Measurements from ENCODE around the gene SLC4A2.

Gene SLC4A2

DNA sequence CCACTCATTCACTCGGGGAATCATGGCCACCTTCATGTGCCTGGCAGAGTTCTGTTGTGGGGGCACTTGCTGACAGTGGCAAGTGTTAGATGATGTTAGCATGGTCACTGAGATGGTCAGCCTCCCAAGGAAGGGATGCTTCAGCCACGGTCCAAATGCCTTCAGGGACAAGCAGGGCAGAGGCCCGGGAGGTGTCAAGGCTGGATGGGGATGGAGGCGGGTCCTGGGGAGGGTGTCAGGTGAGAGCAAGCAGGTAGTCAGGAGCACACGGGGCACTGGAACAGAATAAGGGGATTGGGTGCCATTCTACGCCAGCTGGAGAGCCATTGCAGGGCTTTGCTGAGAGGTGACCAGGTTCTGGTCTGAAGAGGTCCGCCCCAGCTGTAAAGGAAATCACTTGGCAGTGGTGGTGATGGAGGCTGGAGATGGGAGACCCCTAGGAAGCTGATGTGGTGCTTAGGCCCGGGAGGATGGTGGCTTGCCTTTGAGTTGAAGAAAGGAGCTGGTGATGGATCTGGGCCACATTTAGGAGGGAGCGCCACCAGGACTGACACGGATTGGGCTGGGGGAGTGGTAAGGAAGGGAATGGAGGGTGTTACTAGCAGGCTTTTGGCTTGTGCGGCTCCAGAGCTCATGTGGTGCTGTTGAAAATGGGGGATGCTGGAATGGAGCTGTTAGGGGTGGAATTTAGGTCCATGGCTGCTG is 51.0 kb downstream of the SLC4A2 start:
- peaks cover 10% of the 10 kb centered on the region for H3K4me1 ChIP-seq (ENCODE audit: insufficient read depth, low read length)
- H3K36me3 ChIP-seq (ENCODE audit: insufficient read depth, low read length): no peaks in the 10 kb centered on the region
- no peaks in the 10 kb centered on the region for H3K27me3 ChIP-seq (ENCODE audit: insufficient read depth, low read length)
- no peak overlapping the region for H3K4me3 ChIP-seq (ENCODE audit: low read length)
- no peak overlapping the region for H2AFZ ChIP-seq (ENCODE audit: low read depth, low read length)
- H3K9me3 ChIP-seq (ENCODE audit: low read length): no peaks in the 10 kb centered on the region

DNA sequence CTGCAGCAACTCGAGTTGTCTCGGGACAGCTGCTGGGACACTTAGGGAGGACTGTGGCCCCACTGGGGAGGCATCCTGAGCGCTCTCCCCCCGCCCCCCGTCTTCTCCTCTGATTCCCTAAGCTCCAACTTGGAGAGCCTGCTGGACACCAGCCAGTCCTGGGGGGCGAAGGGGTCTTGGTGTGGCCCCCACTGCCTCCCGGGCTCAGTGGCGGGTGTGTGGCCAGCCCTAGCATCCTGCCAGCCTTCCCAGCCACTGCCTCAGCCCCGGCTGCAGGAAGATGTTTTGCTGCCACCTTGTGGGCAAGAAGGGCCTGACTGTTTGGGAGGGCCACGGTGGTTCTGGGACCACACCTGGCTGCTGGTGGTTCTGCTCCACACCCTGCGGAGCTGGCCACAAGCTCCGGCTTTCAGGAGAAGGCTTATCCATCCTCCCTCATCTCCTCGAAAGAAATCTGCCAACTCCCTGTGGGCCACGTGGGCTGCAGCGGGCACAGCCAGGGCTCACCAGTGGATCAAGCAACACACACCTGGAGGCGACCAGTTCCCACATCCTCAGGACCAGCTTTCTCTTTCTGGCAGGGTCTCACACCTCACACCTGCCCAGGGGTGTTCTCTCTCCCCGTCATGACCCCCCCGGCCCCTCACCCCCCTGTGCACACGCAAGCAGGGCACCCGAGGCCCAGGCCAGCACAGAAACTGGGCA is 51.7 kb downstream of the SLC4A2 start:
- Histone ChIP-seq H2AFZ (ENCODE audit: low read depth, low read length) (no peak overlapping the region), H3K36me3 (ENCODE audit: insufficient read depth, low read length) (no peaks in the 10 kb centered on the region), H3K27me3 (ENCODE audit: insufficient read depth, low read length) (no peaks in the 10 kb centered on the region), H3K4me1 (ENCODE audit: insufficient read depth, low read length) (peaks cover 10% of the 10 kb centered on the region), H3K9me3 (ENCODE audit: low read length) (no peaks in the 10 kb centered on the region), H3K4me3 (ENCODE audit: low read length) (no peak overlapping the region)

DNA sequence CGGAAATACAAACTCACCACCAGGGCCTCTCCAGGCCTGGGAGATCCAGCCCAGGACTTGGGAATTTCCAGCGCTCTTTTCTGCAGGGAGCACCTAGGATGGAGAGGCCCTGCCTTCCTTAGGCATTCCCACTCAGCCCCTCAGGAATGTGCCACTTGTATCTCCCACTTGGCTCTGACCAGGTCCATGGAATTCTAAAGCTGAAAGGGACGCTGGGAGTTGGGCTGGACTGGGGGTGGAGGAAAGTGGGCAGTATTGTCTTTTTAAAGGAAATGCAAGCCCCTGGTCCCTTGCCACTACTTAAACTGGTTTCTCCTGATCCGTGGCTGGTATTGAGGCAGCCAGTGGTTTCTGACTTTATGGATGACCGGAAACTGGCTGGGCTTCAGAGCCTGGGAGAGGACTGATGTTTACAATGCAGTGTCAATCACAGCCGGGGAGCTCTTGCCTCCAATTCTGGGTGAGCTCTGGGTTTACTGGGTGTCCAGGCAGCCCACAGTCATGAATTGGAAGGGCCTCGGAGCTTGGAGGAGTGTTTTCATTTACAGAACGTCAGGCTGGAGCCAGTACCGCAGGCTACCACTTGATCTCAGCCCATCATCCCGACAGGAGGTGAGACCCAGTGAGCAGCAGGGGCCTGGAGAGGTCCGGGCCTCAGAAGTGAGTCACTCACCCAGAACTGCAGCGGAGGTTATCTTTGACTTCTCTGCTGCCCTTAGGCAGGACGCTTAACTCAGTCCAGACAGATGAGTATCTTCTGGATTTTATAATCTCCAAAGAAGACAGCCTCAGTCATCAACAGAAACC is 54.2 kb downstream of the SLC4A2 start:
- Histone ChIP-seq H3K9me3 (ENCODE audit: low read length) (no peaks in the 10 kb centered on the region), H3K4me1 (ENCODE audit: insufficient read depth, low read length) (peaks cover 10% of the 10 kb centered on the region), H3K36me3 (ENCODE audit: insufficient read depth, low read length) (peaks cover 8% of the 10 kb centered on the region), H2AFZ (ENCODE audit: low read depth, low read length) (no peak overlapping the region), H3K4me3 (ENCODE audit: low read length) (no peak overlapping the region), H3K27me3 (ENCODE audit: insufficient read depth, low read length) (no peaks in the 10 kb centered on the region)

DNA sequence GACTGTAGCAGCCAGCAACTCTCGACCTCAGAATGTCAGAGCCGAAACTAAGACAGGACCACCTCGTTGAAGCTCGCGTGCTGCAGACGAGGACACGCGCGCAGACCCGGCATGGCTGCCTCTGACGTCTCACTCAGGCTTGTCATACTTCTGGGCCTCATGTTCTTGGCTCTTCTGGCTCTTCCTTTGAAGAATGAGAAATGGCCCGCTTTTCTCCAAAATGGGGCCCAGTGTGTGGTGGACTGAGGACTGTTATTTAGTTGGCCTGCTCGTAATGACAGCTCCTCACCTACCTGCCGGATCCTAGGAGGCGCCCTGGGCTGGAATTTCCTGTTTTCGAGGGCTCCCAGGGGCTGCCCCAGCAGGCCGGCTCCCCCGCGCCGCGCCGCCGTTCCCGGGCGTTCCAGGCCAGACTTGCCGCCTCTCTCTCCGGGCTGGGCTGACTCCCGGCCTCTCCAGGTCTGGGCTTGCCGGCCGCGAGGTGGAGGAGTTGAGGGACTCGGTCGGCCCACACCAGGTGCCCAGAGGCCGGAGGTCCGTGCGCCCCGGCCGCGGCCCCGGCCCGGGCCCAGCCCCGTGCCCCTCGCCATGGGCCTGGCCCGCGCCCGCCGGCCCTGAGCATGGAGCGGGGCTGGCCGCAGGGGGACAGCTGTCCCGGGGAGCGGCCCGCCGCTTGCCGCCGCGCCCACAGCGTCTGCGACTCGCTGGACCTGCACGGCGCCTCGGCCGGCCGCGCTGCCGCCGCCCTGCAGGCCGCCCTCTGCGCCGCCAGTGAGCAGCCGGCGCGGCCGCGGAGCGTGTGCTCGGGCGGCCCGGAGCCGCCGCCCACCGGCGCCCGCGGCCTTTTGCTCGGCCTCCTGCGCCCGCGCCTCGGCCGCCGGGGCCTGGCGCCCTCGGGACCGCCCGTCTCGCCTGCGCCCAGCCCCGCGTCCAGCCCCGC is 55.0 kb downstream of the SLC4A2 start:
- no peak overlapping the region for H2AFZ ChIP-seq (ENCODE audit: low read depth, low read length)
- peaks cover 10% of the 10 kb centered on the region for H3K4me1 ChIP-seq (ENCODE audit: insufficient read depth, low read length)
- no peaks in the 10 kb centered on the region for H3K9me3 ChIP-seq (ENCODE audit: low read length)
- H3K36me3 ChIP-seq (ENCODE audit: insufficient read depth, low read length): peaks cover 17% of the 10 kb centered on the region
- no peaks in the 10 kb centered on the region for H3K27me3 ChIP-seq (ENCODE audit: insufficient read depth, low read length)
- H3K4me3 ChIP-seq (ENCODE audit: low read length): no peak overlapping the region

DNA sequence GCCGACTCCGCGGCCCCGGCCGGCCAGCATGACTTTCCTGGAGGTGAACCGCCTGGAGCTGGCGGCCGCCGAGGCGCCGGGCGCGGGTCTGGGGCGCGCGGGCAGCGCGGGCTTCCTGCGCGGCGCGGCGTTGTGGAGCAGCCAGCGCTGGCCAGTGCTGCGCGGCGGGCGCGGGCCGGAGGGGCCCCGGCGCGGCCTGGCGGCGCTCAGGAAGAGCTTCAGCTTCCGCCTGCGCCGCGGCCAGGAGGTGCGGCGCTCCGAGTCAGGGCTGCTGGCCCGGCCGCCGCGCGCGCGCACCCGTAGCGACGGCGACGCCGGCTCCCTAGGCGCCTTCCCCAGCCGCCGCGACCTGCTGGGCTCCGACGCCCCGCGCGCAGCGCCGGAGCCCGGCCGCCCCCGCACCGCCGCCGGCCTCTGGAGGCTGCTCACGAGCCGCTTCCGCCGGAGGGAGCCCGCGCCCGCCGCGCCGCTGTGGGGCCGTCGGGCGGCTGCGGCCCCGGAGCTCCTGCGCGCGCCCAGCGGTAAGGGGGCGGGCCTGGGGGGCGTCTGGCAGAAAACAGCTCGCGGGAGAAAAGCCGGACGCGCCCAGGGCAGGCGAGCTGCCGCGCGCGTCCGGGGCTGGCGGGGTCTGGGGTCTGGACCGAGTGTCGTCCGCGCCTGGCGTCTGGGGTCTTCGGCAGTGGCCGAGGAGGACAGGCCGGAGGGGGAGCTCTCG is 55.9 kb downstream of the SLC4A2 start:
- Histone ChIP-seq H3K9me3 (ENCODE audit: low read length) (no peaks in the 10 kb centered on the region), H3K27me3 (ENCODE audit: insufficient read depth, low read length) (no peaks in the 10 kb centered on the region), H3K4me3 (ENCODE audit: low read length) (no peak overlapping the region), H3K36me3 (ENCODE audit: insufficient read depth, low read length) (peaks cover 25% of the 10 kb centered on the region), H2AFZ (ENCODE audit: low read depth, low read length) (no peak overlapping the region), H3K4me1 (ENCODE audit: insufficient read depth, low read length) (peaks cover 10% of the 10 kb centered on the region)

DNA sequence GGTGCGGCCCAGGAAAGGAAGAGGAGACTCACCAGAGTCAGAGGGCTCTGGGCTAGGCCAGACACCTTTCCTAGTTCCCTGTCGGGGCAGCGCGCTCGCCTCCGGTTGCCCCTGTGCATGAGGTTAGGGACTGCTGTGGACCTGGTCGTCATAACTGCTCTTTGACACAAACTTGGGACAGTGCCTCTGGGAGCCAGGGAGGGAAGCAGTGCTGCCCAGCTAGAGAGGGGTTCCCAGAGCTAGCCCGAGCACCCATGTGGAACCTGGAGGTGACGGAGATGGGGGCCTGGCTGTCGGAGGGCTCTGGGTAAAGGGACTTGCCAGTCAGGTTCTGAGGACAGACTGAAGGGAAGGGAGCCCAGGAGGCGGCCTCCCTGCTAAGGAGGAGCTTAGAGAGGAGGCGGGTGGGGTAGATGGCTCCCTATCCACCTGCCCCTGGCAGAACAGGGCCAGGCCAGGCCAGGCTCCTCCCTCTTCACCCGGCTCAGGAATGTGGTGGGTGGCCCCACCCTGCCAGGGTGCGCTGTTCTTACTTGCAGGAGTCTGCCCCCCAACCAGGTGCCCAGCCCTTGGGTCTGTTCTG is 56.5 kb downstream of the SLC4A2 start:
- Histone ChIP-seq H3K9me3 (ENCODE audit: low read length) (no peaks in the 10 kb centered on the region), H3K27me3 (ENCODE audit: insufficient read depth, low read length) (no peaks in the 10 kb centered on the region), H3K36me3 (ENCODE audit: insufficient read depth, low read length) (peaks cover 28% of the 10 kb centered on the region), H3K4me1 (ENCODE audit: insufficient read depth, low read length) (peaks cover 10% of the 10 kb centered on the region), H3K4me3 (ENCODE audit: low read length) (no peak overlapping the region), H2AFZ (ENCODE audit: low read depth, low read length) (no peak overlapping the region)

DNA sequence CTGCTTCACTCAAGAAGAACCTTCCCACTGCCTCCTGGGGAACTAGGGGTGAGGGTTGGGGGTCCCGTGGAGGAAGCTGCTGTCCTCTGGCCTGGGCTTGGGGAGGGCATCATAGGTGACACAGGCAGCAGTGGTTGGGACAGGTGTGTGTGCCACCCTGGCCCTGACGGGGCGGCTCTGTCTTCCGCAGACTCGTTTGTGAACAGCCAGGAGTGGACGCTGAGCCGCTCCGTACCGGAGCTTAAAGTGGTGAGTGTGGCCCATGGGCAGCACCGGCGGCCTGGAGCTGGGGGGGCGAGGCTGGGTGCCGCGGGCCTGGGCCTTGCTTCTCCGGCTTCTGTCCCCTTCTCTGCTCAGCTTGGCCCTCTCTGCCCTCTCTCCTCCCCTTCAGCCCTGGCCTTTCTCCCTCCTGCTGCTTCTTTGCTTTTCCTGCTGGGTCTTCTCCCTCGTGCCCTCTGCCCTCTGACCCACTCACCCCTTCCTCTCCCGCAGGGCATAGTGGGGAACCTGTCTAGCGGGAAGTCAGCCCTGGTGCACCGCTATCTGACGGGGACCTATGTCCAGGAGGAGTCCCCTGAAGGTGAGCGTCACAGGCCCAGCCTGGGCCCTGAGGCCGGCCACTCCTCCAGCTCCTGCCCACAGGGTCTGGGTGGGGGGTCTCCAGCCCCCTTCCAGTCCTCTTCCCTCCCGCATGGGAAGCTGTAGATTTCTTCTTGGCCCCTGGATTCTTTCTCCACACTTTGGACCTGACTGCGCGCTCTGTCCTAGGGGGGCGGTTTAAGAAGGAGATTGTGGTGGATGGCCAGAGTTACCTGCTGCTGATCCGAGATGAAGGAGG is 57.4 kb downstream of the SLC4A2 start:
- peaks cover 37% of the 10 kb centered on the region for H3K36me3 ChIP-seq (ENCODE audit: insufficient read depth, low read length)
- peaks cover 10% of the 10 kb centered on the region for H3K4me1 ChIP-seq (ENCODE audit: insufficient read depth, low read length)
- no peak overlapping the region for H2AFZ ChIP-seq (ENCODE audit: low read depth, low read length)
- H3K4me3 ChIP-seq (ENCODE audit: low read length): no peak overlapping the region
- H3K9me3 ChIP-seq (ENCODE audit: low read length): no peaks in the 10 kb centered on the region
- no peaks in the 10 kb centered on the region for H3K27me3 ChIP-seq (ENCODE audit: insufficient read depth, low read length)

DNA sequence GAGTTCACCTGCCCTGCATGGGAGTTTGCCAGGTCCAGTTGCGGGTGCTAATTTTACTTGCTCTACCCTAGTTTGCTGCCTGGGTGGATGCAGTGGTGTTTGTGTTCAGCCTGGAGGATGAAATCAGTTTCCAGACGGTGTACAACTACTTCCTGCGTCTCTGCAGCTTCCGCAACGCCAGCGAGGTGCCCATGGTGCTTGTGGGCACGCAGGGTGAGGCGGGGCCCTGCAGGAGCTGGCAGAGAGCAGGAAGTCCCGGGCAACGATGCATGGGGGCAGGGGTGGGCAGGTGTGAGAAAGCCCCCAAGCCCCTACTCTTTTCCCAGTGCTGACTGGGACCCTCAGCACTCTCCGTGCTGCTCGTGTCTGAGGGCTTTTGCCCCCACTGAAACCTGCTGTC is 58.2 kb downstream of the SLC4A2 start:
- Histone ChIP-seq H3K9me3 (ENCODE audit: low read length) (no peaks in the 10 kb centered on the region), H2AFZ (ENCODE audit: low read depth, low read length) (no peak overlapping the region), H3K27me3 (ENCODE audit: insufficient read depth, low read length) (no peaks in the 10 kb centered on the region), H3K36me3 (ENCODE audit: insufficient read depth, low read length) (peaks cover 37% of the 10 kb centered on the region), H3K4me3 (ENCODE audit: low read length) (no peak overlapping the region), H3K4me1 (ENCODE audit: insufficient read depth, low read length) (peaks cover 10% of the 10 kb centered on the region)

DNA sequence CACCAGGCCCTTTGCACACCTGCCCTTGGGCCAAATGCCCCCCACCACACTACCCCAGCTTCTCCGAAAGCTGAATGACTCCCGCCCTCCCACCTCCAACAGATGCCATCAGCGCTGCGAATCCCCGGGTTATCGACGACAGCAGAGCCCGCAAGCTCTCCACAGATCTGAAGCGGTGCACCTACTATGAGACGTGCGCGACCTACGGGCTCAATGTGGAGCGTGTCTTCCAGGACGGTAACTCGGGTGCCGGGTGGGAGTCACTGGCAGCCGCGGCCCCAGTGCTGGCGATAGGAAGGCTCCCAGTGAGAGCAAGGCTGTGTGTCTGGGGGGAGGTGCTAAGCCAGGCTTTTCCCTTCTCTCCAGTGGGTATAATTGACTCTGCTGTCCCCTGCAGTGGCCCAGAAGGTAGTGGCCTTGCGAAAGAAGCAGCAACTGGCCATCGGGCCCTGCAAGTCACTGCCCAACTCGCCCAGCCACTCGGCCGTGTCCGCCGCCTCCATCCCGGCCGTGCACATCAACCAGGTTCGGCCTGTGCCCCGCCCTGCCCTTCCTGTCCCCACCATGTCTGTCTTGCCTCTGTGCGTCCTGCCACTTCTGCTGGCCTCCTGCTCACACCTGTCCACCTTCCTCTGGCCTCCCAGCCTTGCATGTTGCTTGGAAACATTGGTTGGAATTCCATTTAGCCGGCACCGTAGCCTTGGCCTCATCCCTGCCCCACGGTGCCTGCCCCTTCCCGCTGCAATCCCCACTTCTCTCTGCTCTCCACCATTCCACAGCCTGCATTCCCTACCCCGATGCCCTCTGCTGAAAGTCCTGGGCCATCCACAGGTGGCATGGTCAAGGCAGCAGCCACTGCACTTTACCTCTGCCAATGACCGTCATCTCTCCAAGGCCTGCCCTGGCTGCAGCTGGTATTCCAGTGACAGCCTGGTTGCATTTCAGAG is 59.0 kb downstream of the SLC4A2 start:
- Histone ChIP-seq H2AFZ (ENCODE audit: low read depth, low read length) (no peak overlapping the region), H3K9me3 (ENCODE audit: low read length) (no peaks in the 10 kb centered on the region), H3K36me3 (ENCODE audit: insufficient read depth, low read length) (peaks cover 37% of the 10 kb centered on the region), H3K4me3 (ENCODE audit: low read length) (no peak overlapping the region), H3K4me1 (ENCODE audit: insufficient read depth, low read length) (peaks cover 4% of the 10 kb centered on the region), H3K27me3 (ENCODE audit: insufficient read depth, low read length) (no peaks in the 10 kb centered on the region)

DNA sequence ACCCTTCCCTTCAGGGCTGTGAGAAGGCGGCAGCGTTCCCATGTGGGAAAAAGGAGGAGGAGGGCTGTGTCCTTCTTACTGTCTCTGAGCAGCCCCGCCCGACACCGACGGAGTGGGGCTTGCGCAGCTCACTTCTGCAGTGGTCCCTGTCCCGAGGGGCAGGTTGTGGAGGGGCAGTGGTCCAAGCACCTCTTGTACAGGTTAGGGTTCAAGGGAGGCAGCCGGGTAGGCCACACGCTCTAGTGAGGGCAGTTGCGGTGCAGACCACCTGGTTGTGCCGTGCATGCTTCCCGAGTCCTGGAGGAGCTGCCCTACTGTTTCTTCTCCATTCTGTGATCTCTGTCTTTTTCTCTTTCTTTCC is 59.6 kb downstream of the SLC4A2 start:
- no peak overlapping the region for H2AFZ ChIP-seq (ENCODE audit: low read depth, low read length)
- no peaks in the 10 kb centered on the region for H3K4me1 ChIP-seq (ENCODE audit: insufficient read depth, low read length)
- H3K27me3 ChIP-seq (ENCODE audit: insufficient read depth, low read length): no peaks in the 10 kb centered on the region
- H3K4me3 ChIP-seq (ENCODE audit: low read length): no peak overlapping the region
- H3K36me3 ChIP-seq (ENCODE audit: insufficient read depth, low read length): peaks cover 37% of the 10 kb centered on the region
- H3K9me3 ChIP-seq (ENCODE audit: low read length): no peaks in the 10 kb centered on the region

Data from neuron (in vitro differentiated cells).